Effector memory CD4-positive, alpha-beta T cell (primary cell): ENCODE measurements around the gene GLT8D2.

ENCODE experiments used
- DNase-seq, 3 donors: peaks; one replicate each; pipeline ENCODE4 v3.0.0-alpha.2; 2020
- H3K27ac ChIP-seq: 2 replicates; pipeline ENCODE4 v1.7.0; 2013; ENCODE audit warnings: mild to moderate bottlenecking, low read length, moderate library complexity; ENCODE audit not compliant: insufficient read depth, poor library complexity, severe bottlenecking
- H3K27me3 ChIP-seq: replicated peaks from 2 replicates; pipeline ENCODE4 v1.7.0; 2013; ENCODE audit warnings: mild to moderate bottlenecking, low read length; ENCODE audit not compliant: insufficient read depth, control insufficient read depth, poor library complexity, severe bottlenecking
- H3K36me3 ChIP-seq: 2 replicates; pipeline ENCODE4 v1.7.0; 2013; ENCODE audit warnings: mild to moderate bottlenecking, low read length, moderate library complexity; ENCODE audit not compliant: control insufficient read depth, insufficient read depth
- H3K4me1 ChIP-seq: 2 replicates; pipeline ENCODE4 v1.7.0; 2013; ENCODE audit warnings: low read length, mild to moderate bottlenecking; ENCODE audit not compliant: control insufficient read depth, insufficient read depth, poor library complexity, severe bottlenecking
- H3K4me3 ChIP-seq: 2 replicates; pipeline ENCODE4 v1.7.0; 2013; ENCODE audit warnings: low read length, low read depth, mild to moderate bottlenecking; ENCODE audit not compliant: insufficient read depth, poor library complexity, severe bottlenecking
- H3K9me3 ChIP-seq: 2 replicates; pipeline ENCODE4 v1.7.0; 2013; ENCODE audit warnings: mild to moderate bottlenecking, low read length, moderate library complexity; ENCODE audit not compliant: control insufficient read depth
- total RNA-seq, 3 donors: gene quantifications; one replicate each; lab custom pipeline; 2026; lab: John Stamatoyannopoulos, UW

The GLT8D2 gene
- 0 to 0.26 (median 0.19) reads per million in 3 donors for total RNA-seq

- Histone ChIP-seq H3K4me3 (no peak within 1 kb of the TSS), H3K9me3 (no peaks in the 10 kb centered on the region)
- no peak for DNase-seq
Measured at GRCh38 chr12:104049903-104050356, at the start of gene GLT8D2. Gene GLT8D2 (minus strand): TSS chr12:104050187. CDS start chr12:104019648, 30,539 bp downstream.

GRCh38 chr12:104097954-104098353, 48.0 kb upstream of the GLT8D2 start:
- H3K9me3 ChIP-seq: no peaks in the 10 kb centered on the region
- no peak overlapping the region for H3K4me3 ChIP-seq
- peaks cover 43% of the 10 kb centered on the region for H3K36me3 ChIP-seq
- no peaks in the 10 kb centered on the region for H3K27me3 ChIP-seq
- H3K27ac ChIP-seq: no peak overlapping the region
- H3K4me1 ChIP-seq: no peaks in the 10 kb centered on the region
- DNase-seq: no peak

More at GRCh38 chr12:104049903-104050356, at the start of gene GLT8D2:
- H3K36me3 ChIP-seq: no peaks in the 10 kb centered on the region
- peaks cover 13% of the 10 kb centered on the region for H3K27me3 ChIP-seq
- no peak within 1 kb of the TSS for H3K27ac ChIP-seq
- H3K4me1 ChIP-seq: no peaks in the 10 kb centered on the region

- no peak overlapping the region for H3K4me3 ChIP-seq
- peaks cover 44% of the 10 kb centered on the region for H3K36me3 ChIP-seq
- H3K27me3 ChIP-seq: no peaks in the 10 kb centered on the region
- DNase-seq: no peak
- no peaks in the 10 kb centered on the region for H3K9me3 ChIP-seq
- H3K4me1 ChIP-seq: no peaks in the 10 kb centered on the region
- no peak overlapping the region for H3K27ac ChIP-seq
Measured at GRCh38 chr12:104095289-104095688, 45.3 kb upstream of the GLT8D2 start.

GRCh38 chr12:104094284-104094683, 44.3 kb upstream of the GLT8D2 start:
- peaks cover 37% of the 10 kb centered on the region for H3K36me3 ChIP-seq
- H3K27ac ChIP-seq: no peak overlapping the region
- H3K27me3 ChIP-seq: no peaks in the 10 kb centered on the region
- DNase-seq: no peak
- H3K4me3 ChIP-seq: no peak overlapping the region
- H3K4me1 ChIP-seq: no peaks in the 10 kb centered on the region
- no peaks in the 10 kb centered on the region for H3K9me3 ChIP-seq

GRCh38 chr12:104091136-104091535, 41.1 kb upstream of the GLT8D2 start:
- Histone ChIP-seq H3K9me3 (no peaks in the 10 kb centered on the region), H3K27ac (no peak overlapping the region), H3K36me3 (peaks cover 31% of the 10 kb centered on the region), H3K4me3 (no peak overlapping the region), H3K4me1 (no peaks in the 10 kb centered on the region), H3K27me3 (no peaks in the 10 kb centered on the region)
- DNase-seq: no peak

GRCh38 chr12:104090685-104091084, 40.7 kb upstream of the GLT8D2 start:
- Histone ChIP-seq H3K36me3 (peaks cover 31% of the 10 kb centered on the region), H3K27ac (no peak overlapping the region), H3K4me3 (no peak overlapping the region), H3K27me3 (no peaks in the 10 kb centered on the region), H3K9me3 (no peaks in the 10 kb centered on the region), H3K4me1 (no peaks in the 10 kb centered on the region)
- DNase-seq: no peak

GRCh38 chr12:104083769-104084475, 33.9 kb upstream of the GLT8D2 start:
- no peak overlapping the region for H3K4me3 ChIP-seq
- no peaks in the 10 kb centered on the region for H3K4me1 ChIP-seq
- no peak overlapping the region for H3K27ac ChIP-seq
- DNase-seq: no peak
- peaks cover 39% of the 10 kb centered on the region for H3K36me3 ChIP-seq
- no peaks in the 10 kb centered on the region for H3K27me3 ChIP-seq
- H3K9me3 ChIP-seq: no peaks in the 10 kb centered on the region

- H3K4me1 ChIP-seq: no peaks in the 10 kb centered on the region
- H3K27me3 ChIP-seq: no peaks in the 10 kb centered on the region
- no peak overlapping the region for H3K4me3 ChIP-seq
- DNase-seq: no peak
- peaks cover 24% of the 10 kb centered on the region for H3K36me3 ChIP-seq
- no peak overlapping the region for H3K27ac ChIP-seq
- no peaks in the 10 kb centered on the region for H3K9me3 ChIP-seq
Measured at GRCh38 chr12:104080764-104081163, 30.8 kb upstream of the GLT8D2 start.

GRCh38 chr12:104079024-104079423, 29.0 kb upstream of the GLT8D2 start:
- Histone ChIP-seq H3K9me3 (no peaks in the 10 kb centered on the region), H3K27ac (no peak overlapping the region), H3K4me1 (no peaks in the 10 kb centered on the region), H3K4me3 (no peak overlapping the region), H3K36me3 (peaks cover 16% of the 10 kb centered on the region), H3K27me3 (no peaks in the 10 kb centered on the region)
- DNase-seq: no peak

- no peaks in the 10 kb centered on the region for H3K27me3 ChIP-seq
- no peaks in the 10 kb centered on the region for H3K4me1 ChIP-seq
- no peak for DNase-seq
- no peaks in the 10 kb centered on the region for H3K9me3 ChIP-seq
- H3K27ac ChIP-seq: no peak overlapping the region
- peaks cover 17% of the 10 kb centered on the region for H3K36me3 ChIP-seq
- no peak overlapping the region for H3K4me3 ChIP-seq
Measured at GRCh38 chr12:104073699-104074098, 23.7 kb upstream of the GLT8D2 start.
